Trophoblast cell (in vitro differentiated cells and primary cell): ENCODE measurements around the gene KRT86.
A peak's percentile ranks its signal among the peaks of the same experiment; 100 is the strongest.
"Not testable (repeated sequence)": the region's sequence is repeated elsewhere in the genome, so short reads cannot be mapped to it uniquely, and the experiment has no call there.

Source experiments
- DNase-seq, 2 donors: peaks; one replicate each; pipeline ENCODE4 v3.0.0-alpha.2; 2016
- H2AFZ ChIP-seq: 2 replicates; pipeline ENCODE4 v1.6.1; 2013; ENCODE audit warnings: low read length, moderate library complexity, mild to moderate bottlenecking; ENCODE audit not compliant: insufficient read depth, poor library complexity
- H2AK5ac ChIP-seq: 2 replicates; pipeline ENCODE4 v1.6.1; 2013; ENCODE audit warnings: mild to moderate bottlenecking, low read length
- H2BK120ac ChIP-seq: 2 replicates; pipeline ENCODE4 v1.6.1; 2013; ENCODE audit warnings: low read length, mild to moderate bottlenecking, moderate library complexity; ENCODE audit not compliant: insufficient read depth, poor library complexity
- H2BK12ac ChIP-seq: 2 replicates; pipeline ENCODE4 v1.6.1; 2013; ENCODE audit warnings: mild to moderate bottlenecking, low read length, moderate library complexity
- H2BK5ac ChIP-seq: 2 replicates; pipeline ENCODE4 v1.6.1; 2013; ENCODE audit warnings: low read length, low read depth, moderate library complexity, mild to moderate bottlenecking; ENCODE audit not compliant: poor library complexity
- H3K14ac ChIP-seq: 2 replicates; pipeline ENCODE4 v1.6.1; 2013; ENCODE audit warnings: mild to moderate bottlenecking, low read length
- H3K18ac ChIP-seq: 2 replicates; pipeline ENCODE4 v1.6.1; 2013; ENCODE audit warnings: mild to moderate bottlenecking, low read length
- H3K23ac ChIP-seq: 2 replicates; pipeline ENCODE4 v1.6.1; 2013; ENCODE audit warnings: low read length
- H3K27ac ChIP-seq: 2 replicates; pipeline ENCODE4 v1.5.1; 2013; ENCODE audit warnings: low read depth, mild to moderate bottlenecking, inconsistent platforms, low read length, moderate library complexity
- H3K27me3 ChIP-seq: 2 replicates; pipeline ENCODE4 v1.6.1; 2013; ENCODE audit warnings: inconsistent platforms, mild to moderate bottlenecking, low read length, moderate library complexity; ENCODE audit not compliant: insufficient read depth
- H3K36me3 ChIP-seq, 2 experiments: 1 replicate in 1 of 2; 2 replicates in 1 of 2; pipeline ENCODE4 v1.6.1; 2013; ENCODE audit warnings: low read length in 2 of 2, mild to moderate bottlenecking in 2 of 2, moderate library complexity in 1 of 2; ENCODE audit not compliant: insufficient read depth in 2 of 2, control insufficient read depth in 1 of 2
- H3K4ac ChIP-seq: 2 replicates; pipeline ENCODE4 v1.6.1; 2013; ENCODE audit warnings: low read depth, mild to moderate bottlenecking, low read length, moderate library complexity
- H3K4me1 ChIP-seq, 2 experiments: 1 replicate in 1 of 2; 2 replicates in 1 of 2; pipeline ENCODE4 v1.6.1; 2013; ENCODE audit warnings: low read length in 2 of 2, mild to moderate bottlenecking in 2 of 2, moderate library complexity in 1 of 2; ENCODE audit not compliant: insufficient read depth in 2 of 2, control insufficient read depth in 1 of 2
- H3K4me2 ChIP-seq: 2 replicates; pipeline ENCODE4 v1.6.1; 2013; ENCODE audit warnings: inconsistent platforms, mild to moderate bottlenecking, low read length, moderate library complexity
- H3K4me3 ChIP-seq: 2 replicates; pipeline ENCODE4 v1.5.1; 2013; ENCODE audit warnings: mild to moderate bottlenecking, low read depth, low read length, inconsistent platforms
- H3K79me1 ChIP-seq: one replicate; pipeline ENCODE4 v1.6.1; 2013; ENCODE audit warnings: low read length
- H3K79me2 ChIP-seq: 2 replicates; pipeline ENCODE4 v1.6.1; 2013; ENCODE audit warnings: low read length, mild to moderate bottlenecking; ENCODE audit not compliant: control insufficient read depth, insufficient read depth, poor library complexity
- H3K9ac ChIP-seq: 2 replicates; pipeline ENCODE4 v1.6.1; 2013; ENCODE audit warnings: mild to moderate bottlenecking, low read length
- H3K9me3 ChIP-seq: 2 replicates; pipeline ENCODE4 v1.6.1; 2013; ENCODE audit warnings: low read depth, mild to moderate bottlenecking, control low read depth, inconsistent platforms, low read length; ENCODE audit not compliant: insufficient read depth
- H4K12ac ChIP-seq: 2 replicates; pipeline ENCODE4 v1.6.1; 2013; ENCODE audit warnings: low read depth, mild to moderate bottlenecking, low read length, moderate library complexity
- H4K8ac ChIP-seq: 2 replicates; pipeline ENCODE4 v1.6.1; 2013; ENCODE audit warnings: low read depth, mild to moderate bottlenecking, low read length, moderate library complexity
- H4K91ac ChIP-seq: one replicate; pipeline ENCODE4 v1.6.1; 2013; ENCODE audit warnings: low read depth, mild to moderate bottlenecking, low read length, moderate library complexity
- WGBS: extraction: QIAGEN DNeasy Blood & Tissue Kit; methylation state at CpG from one replicate; pipeline ENCODE4 v1.1.7; 2013; ENCODE audit warnings: missing lambda C conversion rate; ENCODE audit not compliant: insufficient read length, insufficient coverage; ENCODE audit errors: extremely low coverage; 5-methylcytosine and 5-hydroxymethylcytosine counted together

Gene KRT86

GRCh38 chr12:52301721-52302120 lies 27.3 kb downstream of the KRT86 start:
- no CpG with 5 or more reads among the region's 31 CpGs for WGBS
- not testable (repeated sequence) for H3K79me1 ChIP-seq, DNase-seq, H3K14ac ChIP-seq, H3K79me2 ChIP-seq, H3K4me3 ChIP-seq, H3K9ac ChIP-seq, H2AK5ac ChIP-seq, H3K18ac ChIP-seq, H2BK12ac ChIP-seq, H2AFZ ChIP-seq, H3K27ac ChIP-seq, H3K4me1 ChIP-seq, H2BK120ac ChIP-seq, H3K9me3 ChIP-seq, H3K4ac ChIP-seq, H2BK5ac ChIP-seq, H4K91ac ChIP-seq, H3K36me3 ChIP-seq, H3K27me3 ChIP-seq, H4K8ac ChIP-seq, H4K12ac ChIP-seq, H3K23ac ChIP-seq, H3K4me2 ChIP-seq

GRCh38 chr12:52302242-52302914 lies 27.9 kb downstream of the KRT86 start:
- not testable (repeated sequence) for H3K18ac ChIP-seq, H3K27me3 ChIP-seq, H3K23ac ChIP-seq, H2BK12ac ChIP-seq, H3K79me2 ChIP-seq, H3K79me1 ChIP-seq, H3K9ac ChIP-seq, H3K27ac ChIP-seq, H4K91ac ChIP-seq, H4K12ac ChIP-seq, H4K8ac ChIP-seq, H3K36me3 ChIP-seq, H3K4me2 ChIP-seq, H3K14ac ChIP-seq, H2AK5ac ChIP-seq, H3K4me3 ChIP-seq, H2BK5ac ChIP-seq, DNase-seq, H3K4me1 ChIP-seq, H3K9me3 ChIP-seq, H2AFZ ChIP-seq, H3K4ac ChIP-seq, H2BK120ac ChIP-seq
- no CpG with 5 or more reads among the region's 5 CpGs for WGBS

- no CpG with 5 or more reads among the region's 15 CpGs for WGBS
- not testable (repeated sequence) for H4K8ac ChIP-seq, H3K4me2 ChIP-seq, H3K9ac ChIP-seq, H2BK120ac ChIP-seq, H3K4ac ChIP-seq, H2AFZ ChIP-seq, H3K14ac ChIP-seq, H3K18ac ChIP-seq, H3K4me1 ChIP-seq, H3K9me3 ChIP-seq, H4K91ac ChIP-seq, H4K12ac ChIP-seq, H3K79me2 ChIP-seq, H2BK12ac ChIP-seq, H3K27ac ChIP-seq, H3K36me3 ChIP-seq, H3K79me1 ChIP-seq, H3K23ac ChIP-seq, H2BK5ac ChIP-seq, H2AK5ac ChIP-seq
- peak; percentile 74 for DNase-seq
- H3K4me3 ChIP-seq, result peak overlapping the region; percentile 5
- peaks cover 24% of the 10 kb centered on the region for H3K27me3 ChIP-seq
These were observed 30.5 kb downstream of the KRT86 start for GRCh38 chr12:52304941-52305411.

DNA sequence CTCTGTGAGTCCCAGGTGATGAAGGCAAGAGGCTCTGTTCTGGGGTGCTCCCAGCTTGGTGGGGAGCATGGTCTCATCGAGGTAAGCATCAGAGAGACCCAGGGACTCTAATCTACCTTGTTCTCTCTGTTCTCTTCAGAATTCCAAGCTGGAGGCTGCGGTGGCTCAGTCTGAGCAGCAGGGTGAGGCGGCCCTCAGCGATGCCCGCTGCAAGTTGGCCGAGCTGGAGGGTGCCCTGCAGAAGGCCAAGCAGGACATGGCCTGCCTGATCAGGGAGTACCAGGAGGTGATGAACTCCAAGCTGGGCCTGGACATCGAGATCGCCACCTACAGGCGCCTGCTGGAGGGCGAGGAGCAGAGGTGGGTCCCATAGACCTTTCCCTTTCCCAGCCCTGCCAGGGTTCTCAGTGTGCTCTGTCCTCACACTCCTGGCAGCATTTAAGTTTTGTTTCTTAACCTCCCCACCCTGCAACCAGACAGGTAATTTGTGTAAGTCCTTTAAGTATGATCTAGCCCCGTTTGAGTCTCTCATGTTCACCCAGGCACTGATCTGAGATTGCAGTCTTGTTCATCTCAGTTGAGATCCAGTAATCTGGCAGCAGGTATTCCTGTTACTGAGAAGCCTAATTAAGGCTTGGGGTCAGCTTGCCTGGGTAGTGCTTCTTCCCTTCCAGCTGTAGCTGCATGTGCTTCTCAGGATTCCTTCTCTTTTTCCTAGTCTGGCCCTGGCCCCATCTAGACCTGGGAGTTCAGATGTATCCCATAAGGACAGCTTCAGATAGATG lies 31.7 kb downstream of the KRT86 start:
- no peak overlapping the region for H4K12ac ChIP-seq
- no peak overlapping the region for H2AK5ac ChIP-seq
- peak in 1 of 2 donors; percentile 15 for DNase-seq
- no peak overlapping the region for H3K18ac ChIP-seq
- H4K8ac ChIP-seq, result no peak overlapping the region
- H3K4me2 ChIP-seq, result no peak overlapping the region
- H3K23ac ChIP-seq, result no peak overlapping the region
- WGBS, result no CpG with 5 or more reads among the region's 11 CpGs
- H3K79me1 ChIP-seq, result peaks cover 2% of the 10 kb centered on the region
- H4K91ac ChIP-seq, result no peak overlapping the region
- H3K4me1 ChIP-seq, result peaks cover 6 to 8% of the 10 kb centered on the region in 2 experiments
- no peak overlapping the region for H3K4ac ChIP-seq
- H3K14ac ChIP-seq, result no peak overlapping the region
- no peak overlapping the region for H3K4me3 ChIP-seq
- no peak overlapping the region for H3K9ac ChIP-seq
- no peak overlapping the region for H2AFZ ChIP-seq
- H2BK5ac ChIP-seq, result no peak overlapping the region
- H2BK120ac ChIP-seq, result no peak overlapping the region
- H2BK12ac ChIP-seq, result no peak overlapping the region
- no peaks in the 10 kb centered on the region for H3K9me3 ChIP-seq
- peaks cover 24% of the 10 kb centered on the region for H3K27me3 ChIP-seq
- H3K36me3 ChIP-seq, result no peaks in the 10 kb centered on the region
- no peak overlapping the region for H3K27ac ChIP-seq
- no peaks in the 10 kb centered on the region for H3K79me2 ChIP-seq
